Sigmoid colon (tissue), 7 donors: ENCODE measurements around the gene GRM7. TPM values are rescaled to one million over a fixed set of nuclear protein-coding genes. Genes with fewer than 3 reads are reported as not detected.

Source experiments
- DNase-seq: peaks from one replicate; pipeline ENCODE4 v3.0.0-alpha.2; 2019
- H3K27ac ChIP-seq, 4 donors: fragments of 200-600 bp; sonication (generic); one replicate each; pipeline ENCODE4 v1.5.1; 2016 to 2019; ENCODE audit warnings: mild to moderate bottlenecking in 1 of 4
- H3K27me3 ChIP-seq, 3 donors: fragments of 200-600 bp; sonication (generic); one replicate each; pipeline ENCODE4 v1.5.1; 2019; ENCODE audit warnings: mild to moderate bottlenecking in 1 of 3
- H3K36me3 ChIP-seq, 4 donors: fragments of 200-600 bp; sonication (generic); one replicate each; pipeline ENCODE4 v1.5.1; 2016 to 2019
- H3K4me1 ChIP-seq, 4 donors: fragments of 200-600 bp; sonication (generic); one replicate each; pipeline ENCODE4 v1.5.1; 2017 to 2019
- H3K4me3 ChIP-seq, 4 donors: fragments of 200-600 bp; sonication (generic); one replicate each; pipeline ENCODE4 v1.5.1; 2017 to 2019; ENCODE audit warnings: mild to moderate bottlenecking in 2 of 4, moderate library complexity in 1 of 4
- H3K9me3 ChIP-seq, 4 donors: fragments of 200-600 bp in 3 of 4; sonication (generic) in 3 of 4; one replicate each; pipeline versions ENCODE4 v1.5.1 to v1.6.1; 2013 to 2019
- CTCF ChIP-seq, 4 experiments: fragments of 450-650 bp in 3 of 4; fragments of 200-600 bp in 1 of 4; IDR thresholded peaks; one replicate each; pipeline ENCODE4 v1.5.1; 2016 to 2019; ENCODE audit warnings: antibody characterized with exemption in 4 of 4, mild to moderate bottlenecking in 3 of 4, moderate library complexity in 2 of 4
- EP300 ChIP-seq, 4 donors: sonication (generic); formaldehyde crosslinking; IDR thresholded peaks; one replicate each; pipeline ENCODE4 v1.6.1; 2017; ENCODE audit warnings: antibody characterized with exemption in 4 of 4
- POLR2A ChIP-seq, 2 donors: fragments of 450-650 bp; IDR thresholded peaks; one replicate each; pipeline ENCODE4 v1.6.1; 2016; ENCODE audit warnings: antibody characterized with exemption in 2 of 2, mild to moderate bottlenecking in 2 of 2, moderate library complexity in 2 of 2
- POLR2AphosphoS5 ChIP-seq, 4 donors: sonication (generic); formaldehyde crosslinking; IDR thresholded peaks; one replicate each; pipeline ENCODE4 v1.6.1; 2017; ENCODE audit warnings: antibody characterized with exemption in 4 of 4
- WGBS, 2 donors: extraction: QIAGEN DNeasy Blood & Tissue Kit; methylation state at CpG; one replicate each; pipeline ENCODE4 v1.1.7; 2013; 5-methylcytosine and 5-hydroxymethylcytosine counted together
- intact Hi-C: fragments of 100-400 bp; cut with DNase I; formaldehyde crosslinking; loops from one replicate; pipeline ENCODE4 v1.15.1; 2023
- polyA plus RNA-seq, 3 donors: library from polyadenylated mRNA; stranded (reverse); fragments of 200-250 nt; gene quantifications; one replicate each; pipeline ENCODE4 v1.2.3, GENCODE V29; 2013
- total RNA-seq, 4 donors: library from RNA; depleted of rRNA; stranded (reverse); fragments of >200 nt; gene quantifications; one replicate each; pipeline ENCODE4 v1.1.0, GENCODE V29; 2016
- donor health status: healthy with polysubstance abuse.
- donor health status: Bipolar disorder and iron deficiency.
- donor health status: healthy.

Gene GRM7
- total and polyA plus RNA-seq, 7 donors: 0.09 to 0.71 (median 0.22) TPM; not detected in 3

- DNase-seq: no peak
- no peak overlapping the region for H3K4me3 ChIP-seq
- peaks cover 0 to 9% (median 0%) of the 10 kb centered on the region in 4 donors for H3K9me3 ChIP-seq
- TF ChIP-seq POLR2AphosphoS5 (IDR thresholded peaks at IDR 0.05) (no peak), CTCF (IDR thresholded peaks at IDR 0.05) (no peak), EP300 (IDR thresholded peaks at IDR 0.05) (no peak), POLR2A (IDR thresholded peaks at IDR 0.05) (no peak)
- no peaks in the 10 kb centered on the region for H3K4me1 ChIP-seq
- 22 to 64% methylated on average over 1 of the region's 1 CpG for WGBS, 2 donors
- intact Hi-C loops: no loop called here
- no peak overlapping the region for H3K27ac ChIP-seq
- H3K27me3 ChIP-seq: no peaks in the 10 kb centered on the region
- H3K36me3 ChIP-seq: no peaks in the 10 kb centered on the region
Observed at GRCh38 chr3:7000501-7000900, 139.6 kb downstream of the GRM7 start.

DNA sequence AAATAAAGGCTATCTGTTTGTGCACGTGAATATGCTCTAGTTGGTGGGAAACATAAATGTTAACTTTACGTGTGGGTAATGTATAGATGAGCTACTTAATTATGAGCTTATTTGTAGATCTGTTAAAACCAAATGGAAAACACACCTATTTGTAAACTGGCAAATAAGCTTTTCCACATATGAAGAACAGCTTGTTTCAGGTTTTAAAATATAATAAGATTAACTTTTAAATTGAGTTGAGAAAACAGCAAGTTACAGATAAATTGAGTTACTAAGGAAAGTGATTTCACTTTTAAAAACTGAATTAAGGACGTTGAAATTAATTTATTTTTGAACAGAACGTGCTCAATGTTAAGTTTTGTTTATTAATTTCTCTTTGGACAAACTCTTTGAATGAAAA, 140.5 kb downstream of the GRM7 start:
- no peak overlapping the region for H3K4me3 ChIP-seq
- H3K9me3 ChIP-seq: peaks cover 0 to 9% (median 0%) of the 10 kb centered on the region in 4 donors
- no peaks in the 10 kb centered on the region for H3K4me1 ChIP-seq
- no peak for TF ChIP-seq EP300 (IDR thresholded peaks at IDR 0.05)
- TF ChIP-seq POLR2A (IDR thresholded peaks at IDR 0.05): no peak
- no peak for TF ChIP-seq POLR2AphosphoS5 (IDR thresholded peaks at IDR 0.05)
- no peak for TF ChIP-seq CTCF (IDR thresholded peaks at IDR 0.05)
- intact Hi-C loops: no loop called here
- no peaks in the 10 kb centered on the region for H3K36me3 ChIP-seq
- no peaks in the 10 kb centered on the region for H3K27me3 ChIP-seq
- no peak overlapping the region for H3K27ac ChIP-seq
- DNase-seq: no peak
- WGBS, 2 donors: 79 to 82% methylated on average over 4 of the region's 4 CpGs

- Histone ChIP-seq H3K4me3 (no peak overlapping the region), H3K9me3 (peaks cover 0 to 2% (median 0%) of the 10 kb centered on the region in 4 donors), H3K27me3 (no peaks in the 10 kb centered on the region), H3K36me3 (no peaks in the 10 kb centered on the region), H3K4me1 (no peaks in the 10 kb centered on the region), H3K27ac (no peak overlapping the region)
- WGBS, 2 donors: 76 to 81% methylated on average over 5 of the region's 5 CpGs
- TF ChIP-seq POLR2AphosphoS5 (IDR thresholded peaks at IDR 0.05) (no peak), EP300 (IDR thresholded peaks at IDR 0.05) (no peak), CTCF (IDR thresholded peaks at IDR 0.05) (no peak), POLR2A (IDR thresholded peaks at IDR 0.05) (no peak)
- no peak for DNase-seq
- intact Hi-C loops: no loop called here
Observed at GRCh38 chr3:7015683-7016440, 154.9 kb downstream of the GRM7 start.

- no peak overlapping the region for H3K27ac ChIP-seq
- no peaks in the 10 kb centered on the region for H3K36me3 ChIP-seq
- no peaks in the 10 kb centered on the region for H3K27me3 ChIP-seq
- no peak for TF ChIP-seq POLR2AphosphoS5 (IDR thresholded peaks at IDR 0.05)
- no peak for TF ChIP-seq POLR2A (IDR thresholded peaks at IDR 0.05)
- TF ChIP-seq EP300 (IDR thresholded peaks at IDR 0.05): no peak
- TF ChIP-seq CTCF (IDR thresholded peaks at IDR 0.05): no peak
- DNase-seq: no peak
- intact Hi-C loops: no loop called here
- no peaks in the 10 kb centered on the region for H3K4me1 ChIP-seq
- no peak overlapping the region for H3K4me3 ChIP-seq
- WGBS, 2 donors: 49 to 51% methylated on average over 3 of the region's 3 CpGs
- no peaks in the 10 kb centered on the region for H3K9me3 ChIP-seq
Observed at GRCh38 chr3:7025581-7026300, 164.8 kb downstream of the GRM7 start.
